ENCODE data around the gene SLC1A3. TPM values are rescaled to one million over a fixed set of nuclear protein-coding genes. Genes with fewer than 3 reads are reported as not detected.

SLC1A3 gene
- total RNA-seq, 1 experiment from 2014 or later: 28.9 TPM

GRCh38 chr5:36651761-36652685 lies 45.6 kb downstream of the SLC1A3 start:
- no TSS peak for BruUV-seq (replicated peaks)
- H3K27ac ChIP-seq (ENCODE audit: low read depth, low read length, poor library complexity, severe bottlenecking): no peak overlapping the region
- intact Hi-C loops (cut with micrococcal nuclease; ENCODE audit: unreplicated experiment): no loop called here
- DNase-seq (ENCODE audit: low spot score): no peak
- ChIA-PET CTCF (no interaction called here), POLR2A (ENCODE audit: low non-redundant PET) (no interaction called here)
- peaks cover 24% of the 10 kb centered on the region for H3K4me1 ChIP-seq (ENCODE audit: insufficient read depth, low read length, poor library complexity, severe bottlenecking)
- no peaks in the 10 kb centered on the region for H3K36me3 ChIP-seq (ENCODE audit: insufficient read depth, low read length, poor library complexity, severe bottlenecking)
- no peaks in the 10 kb centered on the region for H3K27me3 ChIP-seq (replicated peaks; ENCODE audit: insufficient read depth, low read depth, low read length, poor library complexity)
- no peak for TF ChIP-seq EZH2 (IDR thresholded peaks at IDR 0.05; ENCODE audit: borderline replicate concordance, low read depth, low read length, poor library complexity, severe bottlenecking)
- TF ChIP-seq CTCF (conservative IDR thresholded peaks at IDR 0.05; ENCODE audit: low read depth, low read length): no peak
- H3K9me3 ChIP-seq (ENCODE audit: low read depth, low read length, poor library complexity, severe bottlenecking): no peaks in the 10 kb centered on the region
- H3K4me3 ChIP-seq (ENCODE audit: low read depth, low read length, poor library complexity, severe bottlenecking): no peak overlapping the region

GRCh38 chr5:36653044-36653705 lies 46.8 kb downstream of the SLC1A3 start:
- no peak overlapping the region for H3K27ac ChIP-seq (ENCODE audit: low read depth, low read length, poor library complexity, severe bottlenecking)
- H3K4me3 ChIP-seq (ENCODE audit: low read depth, low read length, poor library complexity, severe bottlenecking): no peak overlapping the region
- ChIA-PET CTCF (no interaction called here), POLR2A (ENCODE audit: low non-redundant PET) (no interaction called here)
- H3K4me1 ChIP-seq (ENCODE audit: insufficient read depth, low read length, poor library complexity, severe bottlenecking): peaks cover 34% of the 10 kb centered on the region
- intact Hi-C loops (cut with micrococcal nuclease; ENCODE audit: unreplicated experiment): no loop called here
- BruUV-seq (replicated peaks): no TSS peak
- H3K27me3 ChIP-seq (replicated peaks; ENCODE audit: insufficient read depth, low read depth, low read length, poor library complexity): no peaks in the 10 kb centered on the region
- H3K9me3 ChIP-seq (ENCODE audit: low read depth, low read length, poor library complexity, severe bottlenecking): no peaks in the 10 kb centered on the region
- no peaks in the 10 kb centered on the region for H3K36me3 ChIP-seq (ENCODE audit: insufficient read depth, low read length, poor library complexity, severe bottlenecking)
- DNase-seq (ENCODE audit: low spot score): no peak
- TF ChIP-seq CTCF (conservative IDR thresholded peaks at IDR 0.05; ENCODE audit: low read depth, low read length) (no peak), EZH2 (IDR thresholded peaks at IDR 0.05; ENCODE audit: borderline replicate concordance, low read depth, low read length, poor library complexity, severe bottlenecking) (no peak)

GRCh38 chr5:36654564-36654963 lies 48.2 kb downstream of the SLC1A3 start:
- no peaks in the 10 kb centered on the region for H3K9me3 ChIP-seq (ENCODE audit: low read depth, low read length, poor library complexity, severe bottlenecking)
- H3K27me3 ChIP-seq (replicated peaks; ENCODE audit: insufficient read depth, low read depth, low read length, poor library complexity): no peaks in the 10 kb centered on the region
- ChIA-PET CTCF (no interaction called here), POLR2A (ENCODE audit: low non-redundant PET) (no interaction called here)
- H3K4me1 ChIP-seq (ENCODE audit: insufficient read depth, low read length, poor library complexity, severe bottlenecking): peaks cover 44% of the 10 kb centered on the region
- intact Hi-C loops (cut with micrococcal nuclease; ENCODE audit: unreplicated experiment): no loop called here
- H3K36me3 ChIP-seq (ENCODE audit: insufficient read depth, low read length, poor library complexity, severe bottlenecking): no peaks in the 10 kb centered on the region
- BruUV-seq (replicated peaks): no TSS peak
- no peak for TF ChIP-seq CTCF (conservative IDR thresholded peaks at IDR 0.05; ENCODE audit: low read depth, low read length)
- no peak for DNase-seq (ENCODE audit: low spot score)
- H3K4me3 ChIP-seq (ENCODE audit: low read depth, low read length, poor library complexity, severe bottlenecking): no peak overlapping the region
- no peak overlapping the region for H3K27ac ChIP-seq (ENCODE audit: low read depth, low read length, poor library complexity, severe bottlenecking)

Measured in A673 (cell line).